Mucosa of descending colon (tissue), 3 donors: ENCODE results near the gene RNASET2. TPM values are rescaled to one million over a fixed set of nuclear protein-coding genes. Genes with fewer than 3 reads are reported as not detected.

Source experiments
- ATAC-seq: fragments of 200-7000 bp; cut with Tn5 transposase; one replicate; pipeline ENCODE4 v1.9.1; 2020; ENCODE audit warnings: mild to moderate bottlenecking, moderate library complexity
- DNase-seq, 3 donors: peaks; one replicate each; pipeline ENCODE4 v3.0.0-alpha.2; 2020
- H3K36me3 ChIP-seq: fragments of 200-600 bp; one replicate; pipeline ENCODE4 v1.8.0; 2021; ENCODE audit warnings: low read depth, mild to moderate bottlenecking
- H3K4me1 ChIP-seq: fragments of 200-600 bp; one replicate; pipeline ENCODE4 v1.8.0; 2021; ENCODE audit warnings: low read depth, mild to moderate bottlenecking
- H3K4me3 ChIP-seq: fragments of 200-600 bp; one replicate; pipeline ENCODE4 v1.8.0; 2021; ENCODE audit warnings: mild to moderate bottlenecking
- H3K9me3 ChIP-seq: fragments of 200-600 bp; one replicate; pipeline ENCODE4 v1.8.0; 2021; ENCODE audit warnings: mild to moderate bottlenecking
- CTCF ChIP-seq: fragments of 200-600 bp; IDR thresholded peaks from one replicate; pipeline ENCODE4 v1.8.0; 2022; ENCODE audit warnings: antibody characterized with exemption, mild to moderate bottlenecking
- intact Hi-C, 2 donors: fragments of 100-400 bp; cut with DNase I in 1 of 2; cut with micrococcal nuclease in 1 of 2; formaldehyde crosslinking; loops; one replicate each; pipeline versions ENCODE4 v1.11.0 to v1.11.1; 2022; cut with DNase I, micrococcal nuclease
- total RNA-seq, 3 donors: library from RNA; stranded (reverse); fragmentation: NEBNext Ultra II Directional in 2 of 3; extraction: Animal tissue kit (Norgen Biotek cat#: 25700) in 2 of 3; gene quantifications; one replicate each; pipeline versions ENCODE4 v1.2.1 to v1.2.4, GENCODE V29; 2021 to 2023
- donor health status: DM: no; HTN: no; CAD: no; lungs with moderate emphysema.
- donor health status: DM: no; HTN: no; CAD: no.
- donor health status: DM: no; HTN: yes; CAD: no.

RNASET2 gene
- total RNA-seq, 3 donors from 2014 or later, result 60.1 to 127 (median 109) TPM

- Histone ChIP-seq H3K36me3 (no peaks in the 10 kb centered on the region), H3K9me3 (no peaks in the 10 kb centered on the region), H3K4me1 (no peaks in the 10 kb centered on the region), H3K4me3 (no peak overlapping the region)
- intact Hi-C loops, result no loop called here
- no peak for TF ChIP-seq CTCF
- no peak for ATAC-seq
- DNase-seq, result no peak
Measured at GRCh38 chr6:166903027-166903426, 53.3 kb downstream of the RNASET2 start.

- no peak for TF ChIP-seq CTCF
- DNase-seq, result no peak
- no peak overlapping the region for H3K4me3 ChIP-seq
- intact Hi-C loops, result no loop called here
- no peaks in the 10 kb centered on the region for H3K9me3 ChIP-seq
- no peaks in the 10 kb centered on the region for H3K4me1 ChIP-seq
- ATAC-seq, result no peak
- no peaks in the 10 kb centered on the region for H3K36me3 ChIP-seq
Measured at GRCh38 chr6:166902211-166902755, 54.1 kb downstream of the RNASET2 start.

- no peak for TF ChIP-seq CTCF
- Histone ChIP-seq H3K4me1 (no peaks in the 10 kb centered on the region), H3K9me3 (no peaks in the 10 kb centered on the region), H3K36me3 (no peaks in the 10 kb centered on the region), H3K4me3 (no peak overlapping the region)
- intact Hi-C loops, result no loop called here
- DNase-seq (no peak), ATAC-seq (no peak)
Measured at GRCh38 chr6:166901626-166902025, 54.7 kb downstream of the RNASET2 start.

GRCh38 chr6:166900956-166901607 is 55.3 kb downstream of the RNASET2 start:
- ATAC-seq, result no peak

GRCh38 chr6:166900130-166900708 is 56.1 kb downstream of the RNASET2 start:
- no peak for ATAC-seq
- intact Hi-C loops, result no loop called here

More at GRCh38 chr6:166900956-166901607, 55.3 kb downstream of the RNASET2 start:
- Histone ChIP-seq H3K36me3 (no peaks in the 10 kb centered on the region), H3K4me1 (no peaks in the 10 kb centered on the region), H3K4me3 (no peak overlapping the region), H3K9me3 (no peaks in the 10 kb centered on the region)
- DNase-seq, result no peak
- TF ChIP-seq CTCF, result no peak
- intact Hi-C loops, result no loop called here

More at GRCh38 chr6:166900130-166900708, 56.1 kb downstream of the RNASET2 start:
- Histone ChIP-seq H3K4me1 (no peaks in the 10 kb centered on the region), H3K36me3 (no peaks in the 10 kb centered on the region), H3K4me3 (no peak overlapping the region), H3K9me3 (no peaks in the 10 kb centered on the region)
- TF ChIP-seq CTCF, result no peak
- DNase-seq, result no peak
